MM.1S (cell line): Measurements from ENCODE around the gene EPHB1.

Source experiments
- EZH2 ChIP-seq: fragments of 300-600 bp; sonication (generic); optimal IDR thresholded peaks from 2 replicates; pipeline ENCODE3; 2017; ENCODE audit warnings: low read depth, mild to moderate bottlenecking, antibody characterized with exemption, low read length, mixed read lengths
- EZH2phosphoT487 ChIP-seq: fragments of 300-600 bp; sonication (generic); IDR thresholded peaks from 2 replicates; pipeline ENCODE4 v1.6.1; 2018; ENCODE audit warnings: antibody characterized with exemption, low read length
- TF ChIP-seq, protein P1 (sequence below): fragments of 300-600 bp; sonication (generic); IDR thresholded peaks from 2 replicates; pipeline ENCODE4 v1.5.1; 2016; ENCODE audit warnings: antibody characterized with exemption, low read length, mixed read lengths

- no peak for TF ChIP-seq EZH2
- TF ChIP-seq, protein P1, sequence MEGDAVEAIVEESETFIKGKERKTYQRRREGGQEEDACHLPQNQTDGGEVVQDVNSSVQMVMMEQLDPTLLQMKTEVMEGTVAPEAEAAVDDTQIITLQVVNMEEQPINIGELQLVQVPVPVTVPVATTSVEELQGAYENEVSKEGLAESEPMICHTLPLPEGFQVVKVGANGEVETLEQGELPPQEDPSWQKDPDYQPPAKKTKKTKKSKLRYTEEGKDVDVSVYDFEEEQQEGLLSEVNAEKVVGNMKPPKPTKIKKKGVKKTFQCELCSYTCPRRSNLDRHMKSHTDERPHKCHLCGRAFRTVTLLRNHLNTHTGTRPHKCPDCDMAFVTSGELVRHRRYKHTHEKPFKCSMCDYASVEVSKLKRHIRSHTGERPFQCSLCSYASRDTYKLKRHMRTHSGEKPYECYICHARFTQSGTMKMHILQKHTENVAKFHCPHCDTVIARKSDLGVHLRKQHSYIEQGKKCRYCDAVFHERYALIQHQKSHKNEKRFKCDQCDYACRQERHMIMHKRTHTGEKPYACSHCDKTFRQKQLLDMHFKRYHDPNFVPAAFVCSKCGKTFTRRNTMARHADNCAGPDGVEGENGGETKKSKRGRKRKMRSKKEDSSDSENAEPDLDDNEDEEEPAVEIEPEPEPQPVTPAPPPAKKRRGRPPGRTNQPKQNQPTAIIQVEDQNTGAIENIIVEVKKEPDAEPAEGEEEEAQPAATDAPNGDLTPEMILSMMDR = no peak
- TF ChIP-seq EZH2phosphoT487 = no peak
These were observed 383.5 kb downstream of the EPHB1 start for GRCh38 chr3:135178566-135178965.
